Natural killer cell (primary cell): ENCODE measurements around the gene C17orf67. TPM values are rescaled to one million over a fixed set of nuclear protein-coding genes. Genes with fewer than 3 reads are reported as not detected.

ENCODE experiments used
- ATAC-seq, 3 donors: fragments of 150-1000 bp in 2 of 3; fragments of 200-7000 bp in 1 of 3; cut with Tn5 transposase; 1 replicate in 1 of 3; 2 replicates in 2 of 3; pipeline ENCODE4 v1.10.0; 2021; ENCODE audit warnings: mild to moderate bottlenecking in 2 of 3, moderate library complexity in 2 of 3
- DNase-seq, 2 donors: peaks; one replicate each; pipeline versions ENCODE4 v3.0.0 to v3.0.0-alpha.2; 2013 to 2021; ENCODE audit warnings: mixed read lengths in 1 of 2
- H3K27ac ChIP-seq: one replicate; pipeline ENCODE4 v1.5.1; 2013; ENCODE audit warnings: mild to moderate bottlenecking, low read length
- H3K27me3 ChIP-seq: one replicate; pipeline ENCODE4 v1.6.1; 2013; ENCODE audit warnings: low read length; ENCODE audit not compliant: control insufficient read depth, insufficient read depth
- H3K36me3 ChIP-seq: one replicate; pipeline ENCODE4 v1.6.1; 2013; ENCODE audit warnings: low read length; ENCODE audit not compliant: control insufficient read depth, insufficient read depth
- H3K4me1 ChIP-seq: one replicate; pipeline ENCODE4 v1.6.1; 2013; ENCODE audit warnings: low read length; ENCODE audit not compliant: control insufficient read depth, insufficient read depth
- H3K4me3 ChIP-seq: one replicate; pipeline ENCODE4 v1.5.1; 2013; ENCODE audit warnings: low read length
- H3K9me3 ChIP-seq: one replicate; pipeline ENCODE4 v1.6.1; 2013; ENCODE audit warnings: low read length; ENCODE audit not compliant: control insufficient read depth, insufficient read depth
- H3K27ac Mint-ChIP-seq, 2 donors: one replicate each; pipeline ENCODE4 v1.8.0; 2022; ENCODE audit warnings: mild to moderate bottlenecking in 2 of 2, mixed read lengths in 2 of 2, moderate library complexity in 1 of 2
- H3K27me3 Mint-ChIP-seq, 2 donors: one replicate each; pipeline ENCODE4 v1.8.0; 2022; ENCODE audit warnings: low read depth in 2 of 2, mixed read lengths in 2 of 2
- H3K36me3 Mint-ChIP-seq: one replicate; pipeline ENCODE4 v1.8.0; 2022; ENCODE audit warnings: mixed read lengths
- H3K4me1 Mint-ChIP-seq, 2 donors: one replicate each; pipeline ENCODE4 v1.8.0; 2022; ENCODE audit warnings: mixed read lengths in 2 of 2
- H3K4me3 Mint-ChIP-seq: one replicate; pipeline ENCODE4 v1.8.0; 2022; ENCODE audit warnings: mild to moderate bottlenecking, moderate library complexity, mixed read lengths
- H3K9me3 Mint-ChIP-seq, 2 donors: one replicate each; pipeline ENCODE4 v1.8.0; 2022; ENCODE audit warnings: mixed read lengths in 2 of 2
- WGBS: methylation state at CpG from one replicate; pipeline ENCODE4 v1.1.7; 2013; ENCODE audit warnings: missing lambda C conversion rate; ENCODE audit not compliant: insufficient coverage; 5-methylcytosine and 5-hydroxymethylcytosine counted together
- intact Hi-C: fragments of 100-400 bp; cut with micrococcal nuclease; formaldehyde crosslinking; loops from one replicate; pipeline ENCODE4 v1.14.2; 2022
- total RNA-seq, 4 donors: library from RNA; stranded (reverse); fragments of 120-200 nt in 1 of 4; gene quantifications; one replicate each; pipeline versions ENCODE4 v1.2.3 to v1.2.4, GENCODE V29; 2013 to 2022
- TF ChIP-seq, protein P1 (sequence below): fragments of 200-600 bp; IDR thresholded peaks from one replicate; pipeline ENCODE4 v1.8.0; 2022; ENCODE audit warnings: antibody characterized with exemption

C17orf67 gene
- total RNA-seq, 3 donors from 2014 or later (not counting 1 experiment from before 2014, with no cell fraction given), result 3.4 to 4.8 (median 3.5) TPM

- no peak for ATAC-seq
- Histone ChIP-seq H3K27me3 (no peaks in the 10 kb centered on the region), H3K9me3 (no peaks in the 10 kb centered on the region), H3K27ac (no peak overlapping the region), H3K36me3 (no peaks in the 10 kb centered on the region), H3K4me1 (peaks cover 20% of the 10 kb centered on the region), H3K4me3 (no peak overlapping the region)
- no peaks in the 10 kb centered on the region for H3K27me3 Mint-ChIP-seq
- H3K4me1 Mint-ChIP-seq, result peaks cover 26 to 37% of the 10 kb centered on the region in 2 donors
- no peak overlapping the region for H3K4me3 Mint-ChIP-seq
- H3K27ac Mint-ChIP-seq, result no peak overlapping the region
- 93% methylated on average over 16 of the region's 16 CpGs for WGBS
- intact Hi-C loops, result loop anchor here (5.0 kb wide), 1 partner anchor 131 kb away; the partner anchor contains the start of gene COIL
- H3K36me3 Mint-ChIP-seq, result no peaks in the 10 kb centered on the region
- H3K9me3 Mint-ChIP-seq, result no peaks in the 10 kb centered on the region
- no peak for DNase-seq
- TF ChIP-seq, protein P1, sequence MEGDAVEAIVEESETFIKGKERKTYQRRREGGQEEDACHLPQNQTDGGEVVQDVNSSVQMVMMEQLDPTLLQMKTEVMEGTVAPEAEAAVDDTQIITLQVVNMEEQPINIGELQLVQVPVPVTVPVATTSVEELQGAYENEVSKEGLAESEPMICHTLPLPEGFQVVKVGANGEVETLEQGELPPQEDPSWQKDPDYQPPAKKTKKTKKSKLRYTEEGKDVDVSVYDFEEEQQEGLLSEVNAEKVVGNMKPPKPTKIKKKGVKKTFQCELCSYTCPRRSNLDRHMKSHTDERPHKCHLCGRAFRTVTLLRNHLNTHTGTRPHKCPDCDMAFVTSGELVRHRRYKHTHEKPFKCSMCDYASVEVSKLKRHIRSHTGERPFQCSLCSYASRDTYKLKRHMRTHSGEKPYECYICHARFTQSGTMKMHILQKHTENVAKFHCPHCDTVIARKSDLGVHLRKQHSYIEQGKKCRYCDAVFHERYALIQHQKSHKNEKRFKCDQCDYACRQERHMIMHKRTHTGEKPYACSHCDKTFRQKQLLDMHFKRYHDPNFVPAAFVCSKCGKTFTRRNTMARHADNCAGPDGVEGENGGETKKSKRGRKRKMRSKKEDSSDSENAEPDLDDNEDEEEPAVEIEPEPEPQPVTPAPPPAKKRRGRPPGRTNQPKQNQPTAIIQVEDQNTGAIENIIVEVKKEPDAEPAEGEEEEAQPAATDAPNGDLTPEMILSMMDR, result no peak
These were observed 2.2 kb downstream of the C17orf67 start for GRCh38 chr17:56831369-56832095.

GRCh38 chr17:56830726-56831368 is 2.9 kb downstream of the C17orf67 start:
- Mint-ChIP-seq H3K27ac (no peak overlapping the region), H3K4me3 (peak overlapping the region; percentile 47), H3K4me1 (peaks cover 23 to 34% of the 10 kb centered on the region in 2 donors), H3K9me3 (no peaks in the 10 kb centered on the region), H3K36me3 (no peaks in the 10 kb centered on the region), H3K27me3 (no peaks in the 10 kb centered on the region)
- Histone ChIP-seq H3K4me3 (no peak overlapping the region), H3K4me1 (peaks cover 20% of the 10 kb centered on the region), H3K27ac (no peak overlapping the region), H3K36me3 (no peaks in the 10 kb centered on the region), H3K27me3 (no peaks in the 10 kb centered on the region), H3K9me3 (no peaks in the 10 kb centered on the region)
- TF ChIP-seq, protein P1, result no peak
- 94% methylated on average over 7 of the region's 7 CpGs for WGBS
- DNase-seq, result no peak
- ATAC-seq, result no peak
- intact Hi-C loops, result loop anchor here (5.0 kb wide), 1 partner anchor 131 kb away; the partner anchor contains the start of gene COIL

GRCh38 chr17:56826611-56827414 is 6.9 kb downstream of the C17orf67 start:
- ATAC-seq (no peak), DNase-seq (no peak)
- H3K27ac ChIP-seq, result no peak overlapping the region
- Mint-ChIP-seq H3K4me3 (no peak overlapping the region), H3K9me3 (no peaks in the 10 kb centered on the region), H3K27me3 (no peaks in the 10 kb centered on the region), H3K36me3 (peaks cover 7% of the 10 kb centered on the region), H3K4me1 (peaks cover 5 to 12% of the 10 kb centered on the region in 2 donors), H3K27ac (no peak overlapping the region)
- intact Hi-C loops, result no loop called here
- no peak overlapping the region for H3K4me3 ChIP-seq
- H3K9me3 ChIP-seq, result no peaks in the 10 kb centered on the region
- no peaks in the 10 kb centered on the region for H3K36me3 ChIP-seq
- H3K27me3 ChIP-seq, result no peaks in the 10 kb centered on the region
- H3K4me1 ChIP-seq, result peaks cover under 1% of the 10 kb centered on the region
- WGBS, result 96% methylated on average over 3 of the region's 4 CpGs
- TF ChIP-seq, protein P1, result no peak
